KG1 (cell line): ENCODE measurements around the gene WWC2.

ENCODE experiments used
- DNase-seq: peaks from one replicate; lab custom pipeline; 2025; lab: John Stamatoyannopoulos, UW

Gene WWC2

GRCh38 chr4:183354219-183354618 is 255.2 kb downstream of the WWC2 start:
- no peak for DNase-seq

- no peak for DNase-seq
Observed at GRCh38 chr4:183355405-183355804, 256.3 kb downstream of the WWC2 start.

- DNase-seq: no peak
Observed at GRCh38 chr4:183356173-183356830, 257.2 kb downstream of the WWC2 start.

- no peak for DNase-seq
Observed at GRCh38 chr4:183356931-183357675, 258.0 kb downstream of the WWC2 start.

DNA sequence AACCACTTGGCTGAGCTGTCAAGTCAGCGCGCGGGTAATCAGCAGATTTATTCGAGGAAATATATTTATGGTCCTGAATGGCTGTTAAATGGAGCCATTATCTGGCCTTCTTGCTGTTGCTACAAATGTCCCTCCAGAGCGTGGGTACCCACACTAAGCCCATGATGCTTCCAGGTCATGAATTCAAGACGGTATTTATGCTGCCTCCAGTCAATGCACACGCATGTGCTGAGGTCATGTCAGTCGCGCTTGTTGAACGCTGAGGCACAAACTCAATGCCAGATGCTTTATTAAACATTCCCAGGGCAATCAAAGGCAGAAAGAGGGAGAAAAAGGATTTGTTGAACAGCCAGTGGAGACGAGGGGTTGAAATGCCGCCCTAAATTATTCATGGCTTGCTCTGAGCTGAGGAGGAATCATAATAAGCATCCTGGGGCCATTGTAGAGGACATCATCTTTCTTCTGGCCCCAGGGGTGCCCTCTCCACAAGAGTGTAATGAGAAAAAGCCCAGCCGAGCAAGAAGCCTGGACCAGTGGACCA is 259.2 kb downstream of the WWC2 start:
- DNase-seq: no peak

DNA sequence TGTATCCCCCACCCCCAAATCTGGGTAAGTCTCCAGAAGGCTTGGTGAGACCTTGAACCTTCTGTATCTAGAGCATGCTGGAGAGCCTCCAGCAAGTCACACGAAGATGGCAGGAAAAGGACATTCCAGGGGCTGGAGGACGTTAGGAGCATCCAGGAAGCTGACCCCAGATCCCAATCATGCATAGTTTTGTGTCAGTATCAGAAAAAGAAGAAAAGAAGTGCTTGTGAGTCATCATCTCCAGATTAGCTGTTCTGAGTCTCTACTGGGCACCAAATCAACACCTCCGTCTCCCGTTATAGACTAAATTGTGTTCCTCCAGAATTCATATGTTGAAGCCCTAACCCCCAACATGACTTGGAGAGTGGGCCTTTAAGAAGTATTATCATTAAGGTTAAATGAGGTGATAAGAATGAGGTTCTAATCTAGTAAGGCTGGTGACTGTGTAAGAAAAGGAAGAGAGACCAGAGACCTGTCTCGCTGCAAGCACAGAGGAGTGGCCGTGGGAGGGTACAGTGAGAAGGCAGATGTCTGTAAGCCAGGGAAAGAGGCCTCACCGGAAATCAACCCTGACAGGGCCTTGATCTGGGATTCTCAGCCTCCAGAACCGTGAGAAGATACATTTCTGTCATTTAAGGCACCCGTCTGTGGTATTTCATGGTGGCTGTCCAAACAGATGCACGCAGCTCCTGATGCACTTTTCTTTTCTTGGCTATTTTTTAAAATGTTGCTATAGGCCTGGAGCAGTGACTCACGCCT is 261.3 kb downstream of the WWC2 start:
- DNase-seq: no peak

DNA sequence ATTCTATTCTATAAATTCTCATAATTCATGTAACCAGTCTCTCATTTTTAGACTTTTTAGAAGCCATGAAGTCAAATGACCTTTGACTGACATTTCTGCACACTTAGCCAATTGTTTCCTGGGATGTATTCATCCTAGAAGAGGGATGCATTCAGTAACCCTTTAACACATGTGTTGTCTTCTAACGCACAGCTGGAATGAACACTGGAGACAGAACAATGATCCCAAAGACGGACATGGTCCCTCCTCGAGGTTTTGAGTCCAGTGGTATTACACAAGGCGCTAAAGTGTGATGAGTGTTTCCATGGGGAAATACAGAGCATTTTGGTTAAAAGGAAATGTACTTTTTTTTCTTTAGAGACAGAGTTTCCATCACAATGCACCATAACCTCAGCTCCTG is 263.0 kb downstream of the WWC2 start:
- DNase-seq: no peak

GRCh38 chr4:183362916-183363542 is 264.0 kb downstream of the WWC2 start:
- DNase-seq: no peak

GRCh38 chr4:183364025-183364424 is 265.0 kb downstream of the WWC2 start:
- DNase-seq: no peak

- DNase-seq: no peak
Observed at GRCh38 chr4:183366206-183366835, 267.3 kb downstream of the WWC2 start.

DNA sequence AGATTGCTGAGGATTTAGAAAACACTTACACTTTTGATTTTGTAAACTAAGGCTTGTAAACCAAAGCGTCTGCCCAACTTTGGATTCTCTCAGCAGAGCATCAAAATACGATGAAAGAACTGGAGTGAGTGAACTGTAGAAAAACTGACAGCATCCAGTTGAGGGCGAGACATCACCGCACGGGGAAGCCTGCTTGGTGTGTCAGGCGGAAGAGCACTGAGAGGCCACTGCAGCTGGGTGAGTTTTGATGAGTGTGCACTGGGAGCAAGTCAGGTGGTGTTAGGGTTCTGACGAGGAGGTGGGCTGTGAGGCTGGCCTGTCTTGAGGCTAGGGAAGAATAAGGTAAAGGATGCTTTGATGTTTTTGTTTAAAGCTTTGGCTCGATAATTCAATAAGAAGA is 270.0 kb downstream of the WWC2 start:
- no peak for DNase-seq
